Sciatic nerve (tissue), 2 donors: ENCODE data around the gene NHP2. TPM values are rescaled to one million over a fixed set of nuclear protein-coding genes. Genes with fewer than 3 reads are reported as not detected.

Source experiments
- ATAC-seq: fragments of 200-7000 bp; cut with Tn5 transposase; one replicate; pipeline ENCODE4 v1.9.1; 2020; ENCODE audit warnings: mild to moderate bottlenecking, moderate library complexity
- DNase-seq: peaks from one replicate; pipeline ENCODE4 v3.0.0-alpha.2; 2020; ENCODE audit warnings: low spot score
- intact Hi-C: fragments of 100-400 bp; cut with DNase I; formaldehyde crosslinking; loops from one replicate; pipeline ENCODE4 v1.14.2; 2022
- total RNA-seq: library from RNA; stranded (reverse); fragmentation: NEBNext Ultra II Directional; extraction: Animal tissue kit (Norgen Biotek cat#: 25700); gene quantifications from one replicate; pipeline ENCODE4 v1.2.1, GENCODE V29; 2021
- donor health status: DM: no; HTN: no; CAD: no.
- donor health status: DM: no; HTN: no; CAD: no.

Gene NHP2
- total RNA-seq, 1 donor from 2014 or later = 65.0 TPM

DNA sequence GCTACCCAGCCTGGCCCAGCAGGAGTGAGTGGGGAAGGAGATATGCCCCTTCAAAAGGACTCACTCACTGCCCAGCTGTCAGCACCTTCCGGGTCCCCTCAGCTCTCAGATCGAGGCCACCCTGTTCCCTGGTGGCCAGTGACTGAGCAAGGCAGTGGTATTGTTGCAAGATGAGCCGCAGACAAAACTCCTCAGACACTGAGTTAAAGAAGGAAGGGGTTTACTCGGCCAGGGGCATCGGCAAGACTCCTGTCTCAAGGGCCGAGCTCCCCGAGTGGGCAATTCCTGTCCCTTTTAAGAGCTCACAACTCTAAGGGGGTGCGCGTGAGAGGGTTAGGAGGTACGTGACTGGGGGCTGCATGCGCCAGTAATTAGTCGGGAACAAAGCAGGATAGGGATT, 50.1 kb downstream of the NHP2 start:
- intact Hi-C loops = no loop called here

More for the DNA sequence above, 50.1 kb downstream of the NHP2 start:
- DNase-seq (no peak), ATAC-seq (no peak)

Other genes with a start within 250 kb of the NHP2 start
- gene PROP1, start 157.6 kb downstream of the NHP2 start, total RNA-seq = not detected
- 2.6 TPM for gene N4BP3, start 40.4 kb downstream of the NHP2 start, total RNA-seq
- gene RMND5B, start 22.9 kb downstream of the NHP2 start, total RNA-seq = 33.4 TPM
- not detected for gene GMCL2, start 33.5 kb upstream of the NHP2 start, total RNA-seq
- gene HNRNPAB, start 50.6 kb upstream of the NHP2 start, total RNA-seq = 88.0 TPM
- 133 TPM for gene PHYKPL, start 78.9 kb upstream of the NHP2 start, total RNA-seq